ENCODE results near the gene PPP2R2C.

GRCh38 chr4:6369511-6369910 lies 102.9 kb downstream of the PPP2R2C start:
- TF ChIP-seq CTCF (conservative IDR thresholded peaks at IDR 0.05; ENCODE audit: low read depth, low read length) (no peak), EZH2 (IDR thresholded peaks at IDR 0.05; ENCODE audit: low read length, unreplicated experiment) (no peak)

Data from PC-3 (cell line).